GM20431 (cell line): Measurements from ENCODE around the gene ZNF710.
"Not testable (repeated sequence)": the region's sequence is repeated elsewhere in the genome, so short reads cannot be mapped to it uniquely, and the experiment has no call there.

Experiments used
- in situ Hi-C: fragments of 300-500 bp; cut with MseI, MboI; formaldehyde crosslinking; loops from one replicate; pipeline ENCODE4 v1.15.0; 2020; ENCODE audit warnings: low sequenced_read_pairs; ENCODE audit not compliant: unreplicated experiment

Gene ZNF710

GRCh38 chr15:90091156-90091931 is 90.2 kb downstream of the ZNF710 start:
- in situ Hi-C loops, result loop anchor here (25.0 kb wide), 1 partner anchor 354 kb away; no protein-coding TSS in a partner anchor

GRCh38 chr15:90095521-90095959 is 94.4 kb downstream of the ZNF710 start:
- in situ Hi-C loops, result loop anchor here (25.0 kb wide), 1 partner anchor 358 kb away; no protein-coding TSS in a partner anchor

GRCh38 chr15:90097475-90097874 is 96.4 kb downstream of the ZNF710 start:
- in situ Hi-C loops, result loop anchor here (25.0 kb wide), 1 partner anchor 360 kb away; no protein-coding TSS in a partner anchor

DNA sequence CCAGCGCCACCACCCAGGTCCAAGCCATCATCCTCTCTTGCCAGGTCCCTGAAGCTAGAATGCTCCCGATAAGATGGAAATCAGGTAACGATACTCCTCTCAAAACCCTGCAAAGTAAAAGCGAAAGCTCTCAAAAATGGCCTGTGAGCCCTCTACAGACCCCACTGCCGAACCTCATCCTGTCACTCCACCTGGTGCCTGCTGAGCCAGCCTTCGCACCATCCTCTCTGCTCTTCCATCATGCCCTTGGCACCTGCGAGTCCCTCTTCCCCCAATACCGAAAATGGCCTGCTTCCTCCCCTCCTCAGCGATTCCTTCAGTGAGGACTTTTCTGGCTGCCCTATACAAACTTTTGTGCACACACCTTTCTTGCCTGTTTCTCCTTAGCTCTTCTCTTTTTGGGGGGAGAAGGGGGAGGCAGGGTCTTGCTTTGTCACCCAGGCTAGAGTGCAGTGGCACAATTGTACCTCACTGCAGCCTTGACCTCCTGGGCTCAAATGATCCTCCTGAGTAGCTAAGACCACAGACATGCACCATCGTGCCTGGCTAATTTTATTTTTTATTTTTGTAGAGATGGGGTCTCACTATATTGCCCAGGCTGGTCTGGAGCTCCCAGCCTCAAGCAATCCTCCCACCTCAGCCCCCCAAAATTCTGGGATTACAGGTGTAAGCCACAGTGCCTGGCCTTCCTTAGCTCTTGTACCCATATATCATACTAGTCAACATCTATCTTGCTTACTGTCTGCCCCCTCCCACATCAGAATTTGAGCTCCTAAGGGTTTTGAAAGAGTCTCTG is 98.1 kb downstream of the ZNF710 start:
- in situ Hi-C loops, result loop anchor here (25.0 kb wide), 1 partner anchor 362 kb away; no protein-coding TSS in a partner anchor

GRCh38 chr15:90099868-90100831 is 99.0 kb downstream of the ZNF710 start:
- in situ Hi-C loops, result loop anchor here (25.0 kb wide), 1 partner anchor 363 kb away; no protein-coding TSS in a partner anchor

GRCh38 chr15:90101130-90101968 is 100.2 kb downstream of the ZNF710 start:
- in situ Hi-C loops, result no loop called here

- in situ Hi-C loops, result no loop called here
Observed at GRCh38 chr15:90101969-90102890, 101.1 kb downstream of the ZNF710 start, which contains the start of gene IDH2. Gene IDH2, minus strand, starts transcription at chr15:90102468. Its CDS starts 78 bp downstream, at chr15:90102390.

GRCh38 chr15:90103701-90104329 is 102.7 kb downstream of the ZNF710 start:
- in situ Hi-C loops, result no loop called here

DNA sequence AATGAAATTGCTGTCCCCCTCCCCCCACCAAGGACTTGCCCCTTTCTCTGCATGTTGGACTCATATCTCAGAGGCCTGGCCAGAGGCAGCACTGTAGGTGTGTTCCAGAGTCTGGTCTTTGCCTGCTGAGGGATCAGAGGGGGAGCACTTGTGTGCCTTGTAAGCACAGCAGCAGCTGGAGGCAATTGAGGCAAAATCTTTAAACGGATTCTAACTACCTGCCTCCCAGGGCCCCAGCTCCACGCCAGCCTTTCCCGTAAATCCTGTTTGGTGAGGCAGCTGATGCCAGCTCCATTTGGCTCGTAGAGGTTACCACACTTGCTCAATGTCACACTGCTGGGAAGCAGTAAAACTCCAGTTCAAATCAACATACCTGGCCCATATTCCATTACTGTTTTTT is 103.4 kb downstream of the ZNF710 start:
- in situ Hi-C loops, result no loop called here

DNA sequence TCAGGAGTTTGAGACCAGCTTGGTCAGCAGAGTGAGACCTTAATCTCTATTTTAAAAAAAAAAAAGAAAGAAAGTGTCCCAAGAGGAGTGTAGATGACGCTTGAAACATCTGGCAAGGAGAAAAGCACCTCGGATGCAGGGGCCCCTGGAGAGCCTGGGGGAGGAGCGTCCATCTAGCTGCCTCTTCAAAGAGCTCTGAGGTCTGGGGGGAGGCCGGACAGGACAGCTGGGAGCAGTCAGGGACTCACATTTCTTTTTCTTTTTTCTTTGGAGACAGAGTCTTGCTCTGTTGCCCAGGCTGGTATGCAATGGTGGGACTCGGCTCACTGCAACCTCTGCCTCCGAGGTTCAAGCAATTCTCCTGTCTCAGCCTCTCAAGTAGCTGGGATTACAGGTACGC is 104.4 kb downstream of the ZNF710 start:
- in situ Hi-C loops, result no loop called here

- in situ Hi-C loops, result no loop called here
Observed at GRCh38 chr15:90106522-90107117, 105.5 kb downstream of the ZNF710 start.

DNA sequence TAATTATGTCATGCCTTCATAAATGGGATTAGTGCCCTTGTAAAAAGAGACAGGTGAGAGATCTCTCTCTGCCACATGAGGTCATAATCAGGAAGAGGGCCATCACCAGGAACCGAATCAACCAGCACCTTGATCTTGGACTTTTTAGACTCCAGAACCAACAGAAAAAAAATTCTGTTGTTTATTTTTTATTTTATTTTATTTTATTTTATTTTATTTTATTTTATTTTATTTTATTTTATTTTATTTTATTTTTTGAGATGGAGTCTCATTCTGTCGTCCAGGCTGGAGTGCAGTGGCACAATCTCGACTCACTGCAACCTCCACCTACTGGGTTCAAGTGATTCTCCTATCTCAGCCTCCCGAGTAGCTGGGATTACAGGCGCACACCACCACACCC is 106.9 kb downstream of the ZNF710 start:
- in situ Hi-C loops, result not testable (repeated sequence)

DNA sequence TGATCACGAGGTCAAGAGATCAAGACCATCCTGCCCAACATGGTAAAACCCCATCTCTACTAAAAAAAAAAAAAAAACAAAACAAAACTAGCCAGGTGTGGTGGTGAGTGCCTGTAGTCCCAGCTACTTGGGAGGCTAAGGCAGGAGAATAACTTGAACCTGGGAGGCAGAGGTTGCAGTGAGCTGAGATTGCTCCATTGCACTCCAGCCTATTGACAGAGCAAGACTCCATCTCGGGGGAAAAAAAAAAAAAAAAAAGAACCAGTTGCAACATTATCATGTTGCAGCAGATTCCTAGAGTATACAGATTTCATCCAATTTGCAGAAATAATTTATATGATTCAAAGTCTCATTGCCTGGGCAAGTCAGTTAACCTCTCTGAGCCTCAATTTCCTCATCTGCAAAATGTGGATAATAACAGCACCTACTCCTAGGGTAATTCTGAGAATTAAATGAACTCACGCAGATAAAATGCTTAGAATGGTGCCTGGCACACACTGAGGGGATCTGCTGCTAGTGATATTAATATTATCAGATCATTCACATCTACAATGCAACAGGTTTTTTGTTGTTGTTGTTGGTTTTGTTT is 108.1 kb downstream of the ZNF710 start:
- in situ Hi-C loops, result not testable (repeated sequence)

DNA sequence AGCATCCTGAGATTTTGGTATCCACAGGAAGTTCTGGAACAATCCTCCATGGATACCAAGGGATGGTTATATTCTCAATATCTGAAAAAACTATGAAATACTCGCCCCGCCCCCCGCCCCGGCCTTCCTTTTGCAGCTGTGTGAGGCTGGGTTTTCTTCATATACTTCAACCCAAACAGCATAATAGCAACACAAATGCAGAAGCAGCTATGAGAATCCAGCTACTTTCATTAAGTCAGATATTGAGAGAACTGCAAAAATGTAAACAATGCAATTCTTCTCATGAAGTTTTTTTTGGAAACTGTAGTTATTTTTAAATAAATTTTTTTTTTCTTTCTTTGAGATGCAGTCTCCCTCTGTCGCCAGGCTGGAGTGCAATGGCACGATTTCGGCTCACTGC is 112.0 kb downstream of the ZNF710 start:
- in situ Hi-C loops, result no loop called here

DNA sequence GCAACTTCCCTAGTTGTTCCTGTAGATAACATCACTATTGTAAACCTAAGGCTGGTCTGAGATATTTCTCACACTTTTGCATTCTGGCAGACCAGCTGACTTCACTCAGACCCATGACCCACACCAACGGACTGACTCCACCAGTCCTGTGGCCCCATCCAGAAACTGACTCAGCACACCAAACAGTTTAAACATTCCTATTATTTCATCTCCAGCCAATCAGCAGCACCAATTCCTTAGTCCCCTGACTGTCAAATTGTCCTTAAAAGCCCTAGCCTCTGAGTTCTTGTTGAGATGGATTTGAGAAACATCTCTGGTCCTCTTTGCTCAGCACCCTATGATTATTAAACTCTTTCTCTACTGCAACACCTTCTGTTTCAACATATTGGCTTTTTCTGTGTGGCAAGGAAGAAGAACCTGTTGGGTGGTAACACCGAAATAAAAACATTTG is 113.4 kb downstream of the ZNF710 start:
- in situ Hi-C loops, result no loop called here

DNA sequence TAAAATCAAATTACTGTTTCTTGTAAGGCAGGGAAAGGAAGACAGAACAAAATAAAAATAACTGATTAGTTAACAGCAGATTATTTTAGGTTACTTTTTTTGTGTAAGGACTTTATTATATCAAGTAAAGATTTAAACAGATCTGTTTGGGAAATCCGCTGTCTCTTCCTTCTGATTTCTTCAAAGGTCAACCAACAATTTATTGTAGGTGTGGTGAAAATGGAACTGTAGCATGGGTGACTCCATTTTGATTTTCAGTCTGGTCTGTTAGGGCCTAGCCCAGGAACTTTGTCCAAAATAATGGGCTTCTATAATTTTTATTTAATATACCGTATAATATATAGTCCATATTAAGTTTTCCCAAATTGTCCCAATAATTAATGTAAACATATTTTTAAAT is 114.7 kb downstream of the ZNF710 start:
- in situ Hi-C loops, result no loop called here

- in situ Hi-C loops, result no loop called here
Observed at GRCh38 chr15:90119367-90119766, 118.2 kb downstream of the ZNF710 start.
